ENCODE data around the gene FLVCR2. TPM values are rescaled to one million over a fixed set of nuclear protein-coding genes. Genes with fewer than 3 reads are reported as not detected.

Gene FLVCR2
- polyA plus RNA-seq, 1 of the 3 experiments (the other 2 are of a cell fraction) = 0.05 TPM

GRCh38 chr14:75643985-75644384 lies 65.6 kb downstream of the FLVCR2 start:
- Histone ChIP-seq H3K9ac (no peak overlapping the region), H3K27ac (ENCODE audit: low read depth in 2 of 2, low read length in 1 of 2) (no peak overlapping the region), H3K9me2 (no peaks in the 10 kb centered on the region), H2AFZ (ENCODE audit: low read depth) (no peak overlapping the region), H4K20me1 (ENCODE audit: insufficient read depth) (0 out of 2 replicates have a peak, but pooled peaks cover 4% of the 10 kb centered on the region), H3K27me3 (ENCODE audit: insufficient read depth) (no peaks in the 10 kb centered on the region), H3K4me3 (ENCODE audit: low read depth in 2 of 2, low read length in 1 of 2) (no peak overlapping the region), H3F3A (replicated peaks; ENCODE audit: insufficient read depth) (peaks cover 2% of the 10 kb centered on the region), H3K79me2 (ENCODE audit: insufficient read depth) (no peaks in the 10 kb centered on the region), H3K4me1 (ENCODE audit: control insufficient read depth in 1 of 2, insufficient read depth in 2 of 2, low read depth in 1 of 2, low read length in 1 of 2) (no peaks in the 10 kb centered on the region), H3K9me3 (no peaks in the 10 kb centered on the region), H3K4me2 (no peak overlapping the region), H3K36me3 (replicated peaks in 1 of 2; ENCODE audit: control insufficient read depth in 1 of 2, insufficient read depth in 2 of 2, low read length in 1 of 2) (no peaks in the 10 kb centered on the region)
- no peak for TF ChIP-seq MAX (IDR thresholded peaks at IDR 0.05; ENCODE audit: low read depth)
- no peak for TF ChIP-seq NFIC (IDR thresholded peaks at IDR 0.05; ENCODE audit: borderline replicate concordance)
- TF ChIP-seq EP300 (IDR thresholded peaks at IDR 0.05; ENCODE audit: borderline replicate concordance in 1 of 2, low read depth in 1 of 2, low read length in 1 of 2) = no peak
- TF ChIP-seq TEAD4 (IDR thresholded peaks at IDR 0.05; ENCODE audit: borderline replicate concordance, insufficient read depth) = no peak
- no peak for TF ChIP-seq POLR2AphosphoS5 (IDR thresholded peaks at IDR 0.05; ENCODE audit: low read depth, low read length)
- no peak for TF ChIP-seq CTCF (IDR thresholded peaks at IDR 0.05)
- TF ChIP-seq REST (IDR thresholded peaks at IDR 0.05; ENCODE audit: low read depth, low read length) = no peak
- no peak for TF ChIP-seq ELF1 (IDR thresholded peaks at IDR 0.05)
- TF ChIP-seq FOSL2 (IDR thresholded peaks at IDR 0.05; ENCODE audit: borderline replicate concordance, low read depth) = no peak
- TF ChIP-seq CHD2 (IDR thresholded peaks at IDR 0.05; ENCODE audit: low read length, partially characterized antibody) = no peak
- DNase-seq = no peak
- CTCF ChIA-PET = interaction anchor here (1.0 to 4.0 kb wide), 3 partner anchors 11 to 83 kb away, joined by 3 to 23 read pairs (median 3); no protein-coding TSS in a partner anchor
- WGBS (ENCODE audit: low lambda C conversion rate) = 49% methylated on average over 4 of the region's 4 CpGs
- POLR2A ChIA-PET = no interaction called here

GRCh38 chr14:75645056-75645455 lies 66.6 kb downstream of the FLVCR2 start:
- no peaks in the 10 kb centered on the region for H3K27me3 ChIP-seq (ENCODE audit: insufficient read depth)
- peaks cover 0 to 9% of the 10 kb centered on the region in 2 experiments for H3K36me3 ChIP-seq (replicated peaks in 1 of 2; ENCODE audit: control insufficient read depth in 1 of 2, insufficient read depth in 2 of 2, low read length in 1 of 2)
- no peak overlapping the region for H2AFZ ChIP-seq (ENCODE audit: low read depth)
- H3K9ac ChIP-seq = no peak overlapping the region
- H3K4me2 ChIP-seq = no peak overlapping the region
- no peak overlapping the region for H3K4me3 ChIP-seq (ENCODE audit: low read depth in 2 of 2, low read length in 1 of 2)
- peaks cover 4% of the 10 kb centered on the region; the same call in 1 of the 2 replicates for H4K20me1 ChIP-seq (ENCODE audit: insufficient read depth)
- no peaks in the 10 kb centered on the region for H3K4me1 ChIP-seq (ENCODE audit: control insufficient read depth in 1 of 2, insufficient read depth in 2 of 2, low read depth in 1 of 2, low read length in 1 of 2)
- no peaks in the 10 kb centered on the region for H3K79me2 ChIP-seq (ENCODE audit: insufficient read depth)
- no peaks in the 10 kb centered on the region for H3K9me3 ChIP-seq
- no peak overlapping the region for H3K27ac ChIP-seq (ENCODE audit: low read depth in 2 of 2, low read length in 1 of 2)
- H3F3A ChIP-seq (replicated peaks; ENCODE audit: insufficient read depth) = peaks cover 6% of the 10 kb centered on the region
- CTCF ChIA-PET = interaction anchor here (3.1 to 4.0 kb wide), 2 partner anchors 10 to 68 kb away, joined by 23 to 38 read pairs; partner anchors contain the start of gene FLVCR2
- TF ChIP-seq MAX (IDR thresholded peaks at IDR 0.05; ENCODE audit: low read depth) = no peak
- TF ChIP-seq IRF3 (IDR thresholded peaks at IDR 0.05; ENCODE audit: low read depth, low read length) = no peak
- TF ChIP-seq TCF12 (IDR thresholded peaks at IDR 0.05) = no peak
- no peak for TF ChIP-seq SIN3A (IDR thresholded peaks at IDR 0.05; ENCODE audit: borderline replicate concordance, low read depth, low read length)
- no peak for TF ChIP-seq EZH2phosphoT487 (IDR thresholded peaks at IDR 0.05; ENCODE audit: borderline replicate concordance, low read depth)
- no peak for TF ChIP-seq SMC3 (IDR thresholded peaks at IDR 0.05; ENCODE audit: low read depth, low read length)
- TF ChIP-seq PBX3 (IDR thresholded peaks at IDR 0.05) = no peak
- no peak for TF ChIP-seq ELF1 (IDR thresholded peaks at IDR 0.05)
- no peak for TF ChIP-seq GATA2 (CRISPR knock-in tag; IDR thresholded peaks at IDR 0.05)
- DNase-seq = no peak
- POLR2A ChIA-PET = no interaction called here
- no peaks in the 10 kb centered on the region for H3K9me2 ChIP-seq

All from SK-N-SH (cell line).